GM10847 (cell line): ENCODE measurements around the gene SERTAD3.

ENCODE experiments used
- POLR2A ChIP-seq: IDR thresholded peaks from 2 replicates; pipeline ENCODE4 v1.6.1; 2011; ENCODE audit not compliant: insufficient read length; ENCODE audit errors: extremely low read depth

SERTAD3 gene

GRCh38 chr19:40419066-40419612, 25.0 kb downstream of the SERTAD3 start:
- TF ChIP-seq POLR2A = no peak

GRCh38 chr19:40418040-40418439, 26.1 kb downstream of the SERTAD3 start:
- no peak for TF ChIP-seq POLR2A

- no peak for TF ChIP-seq POLR2A
These were observed 26.5 kb downstream of the SERTAD3 start for GRCh38 chr19:40417643-40417981.

GRCh38 chr19:40416918-40417642, 27.1 kb downstream of the SERTAD3 start:
- TF ChIP-seq POLR2A = no peak

- TF ChIP-seq POLR2A = no peak
These were observed 28.4 kb downstream of the SERTAD3 start for GRCh38 chr19:40415768-40416167.

GRCh38 chr19:40414542-40415535, 29.3 kb downstream of the SERTAD3 start:
- TF ChIP-seq POLR2A = no peak

- no peak for TF ChIP-seq POLR2A
These were observed 30.8 kb downstream of the SERTAD3 start, which contains the start of gene PRX for GRCh38 chr19:40413291-40413845. PRX (minus strand) TSS chr19:40413378; CDS start chr19:40407932, 5,446 bp downstream.

- no peak for TF ChIP-seq POLR2A
These were observed 31.3 kb downstream of the SERTAD3 start for GRCh38 chr19:40412866-40413265.

GRCh38 chr19:40411958-40412499, 32.1 kb downstream of the SERTAD3 start:
- TF ChIP-seq POLR2A = no peak

- TF ChIP-seq POLR2A = no peak
These were observed 32.9 kb downstream of the SERTAD3 start for GRCh38 chr19:40411125-40411842.

- TF ChIP-seq POLR2A = no peak
These were observed 34.1 kb downstream of the SERTAD3 start for GRCh38 chr19:40410030-40410389.

GRCh38 chr19:40407714-40408597, 36.2 kb downstream of the SERTAD3 start:
- TF ChIP-seq POLR2A = no peak

GRCh38 chr19:40403262-40403984, 40.7 kb downstream of the SERTAD3 start:
- no peak for TF ChIP-seq POLR2A

- TF ChIP-seq POLR2A = no peak
These were observed 43.6 kb downstream of the SERTAD3 start for GRCh38 chr19:40400559-40400958.
